Muscle of back (tissue), 11 donors: Measurements from ENCODE around the gene NTM. TPM values are rescaled to one million over a fixed set of nuclear protein-coding genes. Genes with fewer than 3 reads are reported as not detected.
A peak's percentile ranks its signal among the peaks of the same experiment; 100 is the strongest.
"Not testable (repeated sequence)": the region's sequence is repeated elsewhere in the genome, so short reads cannot be mapped to it uniquely, and the experiment has no call there.

Experiments used
- DNase-seq, 3 donors: peaks; one replicate each; pipeline versions ENCODE4 v3.0.0 to v3.0.0-alpha.2; 2013
- polyA plus RNA-seq, 10 donors: library from polyadenylated mRNA; unstranded; fragments of 120-200 nt; gene quantifications; one replicate each; pipeline ENCODE4 v1.2.1, GENCODE V29; 2013; ENCODE audit not compliant: insufficient read length in 10 of 10

NTM gene
- polyA plus RNA-seq, 10 donors = 12.7 to 28.4 (median 21.0) TPM

DNA sequence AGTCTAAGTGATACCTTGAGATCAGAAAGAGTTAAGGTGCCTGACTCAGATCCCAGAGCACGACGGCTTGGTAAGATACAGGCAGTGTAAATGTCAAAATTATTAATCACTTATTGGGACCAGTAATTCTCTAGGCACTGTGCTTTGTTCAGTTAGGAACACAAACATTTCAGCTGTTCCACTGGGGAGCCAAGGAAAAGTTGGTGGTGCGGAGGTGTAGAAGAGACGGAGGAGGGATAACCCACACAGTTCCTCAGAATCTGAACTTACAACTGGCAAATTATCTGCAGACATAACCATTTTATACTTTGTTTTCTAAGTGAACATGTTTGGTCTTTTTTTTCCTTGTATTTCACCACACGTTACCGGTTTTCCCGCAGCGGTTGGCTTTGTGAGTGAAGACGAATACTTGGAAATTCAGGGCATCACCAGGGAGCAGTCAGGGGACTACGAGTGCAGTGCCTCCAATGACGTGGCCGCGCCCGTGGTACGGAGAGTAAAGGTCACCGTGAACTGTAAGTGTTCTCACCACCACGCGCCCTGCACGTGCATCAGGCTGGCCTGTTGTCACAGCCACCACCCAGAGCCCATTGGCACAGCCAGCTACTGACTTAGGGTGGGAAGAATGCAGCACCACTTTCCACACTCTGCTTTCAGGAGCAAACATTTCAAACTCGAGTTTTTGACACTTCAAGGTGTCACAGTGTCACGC lies 937.0 kb downstream of the NTM start:
- DNase-seq = no peak

DNA sequence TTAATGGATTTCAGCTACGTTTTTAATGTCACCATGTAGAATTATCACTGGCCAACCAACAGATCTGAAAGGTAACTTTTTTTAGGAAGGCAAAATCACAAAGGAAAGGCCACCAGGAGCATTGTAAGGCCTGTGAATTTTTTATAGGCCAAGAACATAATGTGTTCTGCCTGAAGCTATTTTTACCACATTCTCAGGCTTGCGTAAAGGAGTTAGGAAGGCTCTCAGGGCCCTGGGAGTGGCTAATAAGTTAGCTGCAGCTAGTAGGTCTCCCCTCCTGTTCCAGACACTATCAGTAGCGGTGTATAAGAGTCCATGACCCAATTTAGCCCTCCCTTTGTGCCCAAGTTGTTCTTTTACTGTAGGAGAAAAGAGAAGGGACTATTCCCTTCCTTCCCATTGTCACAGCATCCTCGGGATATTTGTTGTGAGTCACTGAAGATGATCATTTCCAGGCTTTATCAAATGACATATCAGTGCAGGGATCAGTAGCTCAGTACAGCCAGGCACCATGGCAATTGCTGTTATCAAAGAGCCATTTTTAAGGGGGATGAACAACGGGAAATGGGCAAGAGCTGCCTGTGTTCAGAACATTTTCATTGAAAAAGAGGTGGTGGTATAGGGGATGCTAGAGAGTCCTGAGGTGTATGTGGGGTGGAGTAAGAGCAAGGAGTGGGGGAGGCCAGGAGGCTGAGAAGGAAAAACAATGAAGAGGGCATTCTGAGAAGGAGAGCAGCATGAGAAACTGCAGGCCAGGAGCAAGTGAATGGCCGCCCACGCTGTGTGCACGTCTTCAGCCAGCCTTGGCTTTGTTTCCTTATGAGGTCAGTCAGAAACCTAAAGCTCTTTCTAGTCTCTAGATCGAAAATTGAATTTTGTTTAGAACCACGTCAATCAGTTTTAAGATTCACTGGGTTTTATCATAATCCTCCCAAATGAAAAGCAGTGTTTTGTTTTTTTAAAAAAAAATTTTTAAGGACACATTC lies 940.3 kb downstream of the NTM start:
- no peak for DNase-seq

DNA sequence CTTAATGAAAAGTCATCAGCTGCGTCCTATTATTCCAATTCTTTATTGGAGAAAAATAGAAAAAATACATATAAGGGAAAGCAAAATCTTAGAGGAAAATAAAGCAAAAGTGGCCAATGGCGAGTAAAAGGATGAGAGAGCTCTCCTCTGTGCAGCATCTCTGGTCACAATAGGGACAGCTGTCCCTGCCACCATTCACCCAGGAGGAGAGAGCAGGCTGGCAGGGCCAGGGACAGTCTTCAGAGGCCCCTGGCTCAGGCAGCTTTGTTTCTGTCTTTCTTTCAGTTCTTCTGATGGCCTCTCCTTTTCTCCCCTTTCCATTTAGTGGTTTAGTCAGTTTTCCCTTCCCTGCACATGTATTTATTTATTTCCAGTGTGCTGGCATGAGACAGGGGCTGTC lies 941.3 kb downstream of the NTM start:
- DNase-seq = no peak

DNA sequence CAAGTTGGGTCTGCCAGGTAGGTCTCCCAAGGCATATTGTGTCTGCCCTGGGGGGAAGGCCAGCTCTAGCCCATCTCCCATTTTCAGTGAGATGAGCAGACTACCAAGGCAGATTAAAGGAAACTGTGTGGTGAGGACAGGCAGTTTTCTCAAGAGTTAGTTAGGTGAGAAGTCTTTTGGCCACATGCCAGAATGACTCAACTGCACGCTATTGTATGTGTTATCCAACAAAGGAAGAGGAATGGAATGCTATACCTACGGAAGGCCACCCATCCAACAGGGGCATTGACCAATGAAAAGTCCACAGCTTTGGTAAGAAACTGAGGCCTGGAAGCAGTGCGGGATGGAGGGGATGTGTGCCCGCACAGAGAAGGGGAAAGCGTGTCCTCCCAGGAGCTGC lies 941.7 kb downstream of the NTM start:
- peak in 1 of 3 donors; percentile 51 for DNase-seq

DNA sequence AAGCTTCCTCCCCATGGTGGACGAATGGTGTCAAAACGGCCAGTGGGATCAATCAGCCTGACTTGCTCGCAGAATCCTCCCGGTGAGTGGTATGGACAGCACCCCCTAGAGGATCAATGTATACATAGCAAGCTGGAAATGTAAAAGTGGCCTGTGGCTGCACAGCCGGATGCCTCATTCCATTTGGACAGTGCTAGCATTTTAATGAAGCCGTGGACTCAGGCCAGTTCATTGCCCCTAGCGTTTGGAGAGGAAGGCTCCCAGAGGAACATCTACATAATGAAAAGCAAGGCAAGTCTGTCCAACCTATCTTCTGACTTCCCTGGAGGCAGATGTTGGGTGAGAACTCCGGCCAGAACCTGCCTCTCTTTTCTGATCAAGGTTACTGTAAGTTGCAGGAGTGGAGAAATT lies 942.3 kb downstream of the NTM start:
- peak in 1 of 3 donors; percentile 13 for DNase-seq

DNA sequence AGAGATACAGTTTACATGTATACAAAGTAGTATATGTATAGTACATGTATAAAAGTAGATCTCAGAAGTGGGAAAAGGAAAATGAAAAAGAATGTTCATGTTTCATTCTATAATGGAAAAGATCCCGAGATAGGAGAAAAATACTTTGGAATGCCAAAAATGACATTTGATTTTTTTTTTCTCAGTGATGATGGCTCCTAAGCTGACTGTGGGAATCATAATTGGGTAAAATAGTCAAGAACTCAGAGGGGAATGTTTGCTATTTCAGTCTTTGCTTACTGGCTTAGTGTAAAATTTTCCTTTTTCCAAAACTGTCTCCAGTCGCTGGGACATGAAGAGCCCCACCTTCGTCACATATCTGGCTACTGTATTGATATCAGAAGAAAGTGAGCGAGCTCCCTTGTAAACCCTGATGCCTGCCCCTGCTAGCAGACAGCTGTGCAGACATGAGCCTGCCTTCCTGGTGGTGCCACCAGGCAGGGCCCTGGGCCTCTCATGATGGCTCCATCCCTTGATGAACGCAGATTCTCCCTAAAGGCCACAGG lies 944.6 kb downstream of the NTM start:
- no peak for DNase-seq

DNA sequence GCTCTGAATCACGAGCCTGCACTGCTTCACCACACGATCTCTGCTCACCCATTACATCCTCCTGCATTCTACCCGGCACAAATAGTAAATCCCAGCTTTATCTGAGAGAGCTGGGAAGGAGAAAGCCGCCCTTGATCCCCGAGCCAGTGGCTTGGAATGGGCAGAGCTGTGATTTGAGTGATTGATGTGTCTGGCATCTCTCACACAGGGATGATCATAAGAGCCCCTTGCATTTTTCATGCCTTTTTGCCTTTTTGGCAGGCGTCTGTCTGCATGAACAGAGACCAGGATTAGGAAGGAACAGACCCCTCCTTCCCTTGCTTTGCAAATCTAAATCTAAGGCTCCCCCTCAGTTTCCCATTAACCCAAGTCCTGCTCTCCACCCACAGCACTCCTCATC lies 945.3 kb downstream of the NTM start:
- no peak for DNase-seq

DNA sequence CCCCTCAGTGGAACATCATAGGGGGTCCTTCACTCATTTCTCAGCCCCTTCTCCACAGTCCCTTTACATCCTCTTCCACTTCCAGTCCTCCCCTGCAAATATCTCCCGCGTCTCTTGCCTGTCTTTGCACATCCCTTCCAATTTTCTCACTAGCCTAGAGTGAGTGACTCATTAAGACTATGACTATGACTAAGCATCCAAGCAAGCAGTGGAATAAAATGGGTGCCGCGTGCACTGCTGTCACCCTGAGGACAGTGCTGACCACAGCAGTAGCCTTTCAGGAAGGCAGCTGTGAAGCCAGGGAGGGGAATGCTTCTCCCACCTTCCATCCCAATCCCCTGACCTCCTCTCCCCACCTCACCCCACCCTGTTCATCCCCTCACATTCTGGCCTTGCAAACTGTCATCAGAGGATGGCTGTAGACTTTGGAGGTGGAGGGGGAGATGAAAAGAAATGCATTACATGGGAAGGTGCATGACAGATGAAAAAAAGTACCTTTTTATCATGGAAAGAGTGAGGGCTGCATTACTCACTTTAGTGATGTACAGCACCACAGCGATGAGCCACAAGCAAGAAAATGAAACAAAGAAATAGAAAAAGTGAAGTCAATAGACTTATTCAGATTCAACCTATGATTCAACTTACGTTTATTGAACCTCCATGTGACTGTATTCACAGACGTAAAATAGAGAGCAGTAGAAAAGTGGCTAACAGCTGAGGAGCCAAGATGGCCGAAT lies 948.2 kb downstream of the NTM start:
- DNase-seq = peak in 1 of 3 donors; percentile 17

DNA sequence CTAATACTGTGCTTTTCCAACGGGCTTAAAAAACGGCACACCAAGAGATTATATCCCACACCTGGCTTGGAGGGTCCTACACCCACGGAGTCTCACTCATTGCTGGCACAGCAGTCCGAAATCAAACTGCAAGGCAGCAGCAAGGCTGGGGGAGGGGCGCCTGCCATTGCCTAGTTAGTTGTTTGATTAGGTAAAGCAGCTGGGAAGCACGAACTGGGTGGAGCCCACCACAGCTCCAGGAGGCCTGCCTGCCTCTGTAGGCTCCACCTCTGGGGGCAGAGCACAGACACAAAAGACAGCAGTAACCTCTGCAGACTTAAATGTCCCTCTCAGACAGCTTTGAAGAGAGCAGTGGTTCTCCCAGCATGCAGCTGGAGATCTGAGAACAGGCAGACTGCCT lies 949.0 kb downstream of the NTM start:
- DNase-seq = not testable (repeated sequence)

DNA sequence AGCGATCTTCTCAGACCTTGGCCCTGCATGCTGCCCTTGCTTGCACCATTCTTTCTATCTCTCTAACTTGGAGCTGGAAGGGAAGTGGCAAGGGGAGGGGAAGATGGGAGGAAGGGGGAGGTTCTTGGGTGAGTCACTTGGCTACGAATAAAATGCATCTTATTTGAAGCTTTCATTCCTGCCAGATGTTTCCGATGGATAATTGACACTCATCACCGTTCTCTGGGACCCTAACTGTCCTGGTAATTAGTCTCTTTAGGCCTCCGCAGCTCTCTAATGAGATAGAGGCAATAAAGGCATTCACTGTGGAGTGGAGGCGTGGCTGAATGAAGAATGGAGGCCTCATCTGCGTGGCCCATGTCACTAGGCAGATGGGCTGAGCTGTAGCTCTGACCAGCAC lies 960.1 kb downstream of the NTM start:
- DNase-seq = no peak

DNA sequence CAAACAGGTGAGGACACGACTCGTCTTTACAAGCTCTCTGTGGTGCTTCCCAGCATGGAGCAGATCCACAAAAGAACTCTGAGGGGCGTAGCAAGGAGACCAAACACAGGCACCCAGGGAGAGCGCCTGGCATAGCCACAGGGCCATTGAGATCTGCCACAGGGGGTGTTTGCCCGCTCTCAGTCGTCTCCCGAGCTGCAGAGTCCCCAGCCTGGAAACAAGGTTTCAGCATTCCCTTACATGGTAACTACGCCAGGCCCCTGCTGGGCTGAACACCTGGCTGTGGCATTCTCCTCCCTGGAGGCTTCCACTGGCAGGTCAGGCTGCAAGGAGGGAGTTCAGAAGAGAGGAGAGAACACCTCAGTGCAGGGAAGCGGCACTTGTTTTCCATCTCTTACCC lies 962.1 kb downstream of the NTM start:
- no peak for DNase-seq

DNA sequence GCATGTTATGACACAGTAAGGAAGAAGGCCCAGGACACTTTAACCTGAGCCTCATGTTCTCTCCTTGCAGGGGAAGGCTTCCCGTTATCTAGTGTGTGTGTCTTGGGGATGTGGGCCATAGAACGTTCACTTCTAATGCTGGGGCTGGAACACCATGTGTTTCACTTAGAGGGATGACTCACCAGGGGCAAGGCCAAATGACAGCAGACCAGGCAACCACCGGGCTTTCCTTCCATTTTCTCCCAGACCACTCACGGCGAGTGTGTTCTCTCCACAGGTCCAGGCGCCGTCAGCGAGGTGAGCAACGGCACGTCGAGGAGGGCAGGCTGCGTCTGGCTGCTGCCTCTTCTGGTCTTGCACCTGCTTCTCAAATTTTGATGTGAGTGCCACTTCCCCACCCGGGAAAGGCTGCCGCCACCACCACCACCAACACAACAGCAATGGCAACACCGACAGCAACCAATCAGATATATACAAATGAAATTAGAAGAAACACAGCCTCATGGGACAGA lies 964.4 kb downstream of the NTM start:
- DNase-seq = no peak

DNA sequence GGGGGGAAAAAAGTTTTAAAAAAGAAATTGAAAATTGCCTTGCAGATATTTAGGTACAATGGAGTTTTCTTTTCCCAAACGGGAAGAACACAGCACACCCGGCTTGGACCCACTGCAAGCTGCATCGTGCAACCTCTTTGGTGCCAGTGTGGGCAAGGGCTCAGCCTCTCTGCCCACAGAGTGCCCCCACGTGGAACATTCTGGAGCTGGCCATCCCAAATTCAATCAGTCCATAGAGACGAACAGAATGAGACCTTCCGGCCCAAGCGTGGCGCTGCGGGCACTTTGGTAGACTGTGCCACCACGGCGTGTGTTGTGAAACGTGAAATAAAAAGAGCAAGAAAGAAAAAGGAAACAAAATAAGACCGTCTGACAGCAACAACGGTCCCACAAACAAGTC lies 964.9 kb downstream of the NTM start:
- no peak for DNase-seq

DNA sequence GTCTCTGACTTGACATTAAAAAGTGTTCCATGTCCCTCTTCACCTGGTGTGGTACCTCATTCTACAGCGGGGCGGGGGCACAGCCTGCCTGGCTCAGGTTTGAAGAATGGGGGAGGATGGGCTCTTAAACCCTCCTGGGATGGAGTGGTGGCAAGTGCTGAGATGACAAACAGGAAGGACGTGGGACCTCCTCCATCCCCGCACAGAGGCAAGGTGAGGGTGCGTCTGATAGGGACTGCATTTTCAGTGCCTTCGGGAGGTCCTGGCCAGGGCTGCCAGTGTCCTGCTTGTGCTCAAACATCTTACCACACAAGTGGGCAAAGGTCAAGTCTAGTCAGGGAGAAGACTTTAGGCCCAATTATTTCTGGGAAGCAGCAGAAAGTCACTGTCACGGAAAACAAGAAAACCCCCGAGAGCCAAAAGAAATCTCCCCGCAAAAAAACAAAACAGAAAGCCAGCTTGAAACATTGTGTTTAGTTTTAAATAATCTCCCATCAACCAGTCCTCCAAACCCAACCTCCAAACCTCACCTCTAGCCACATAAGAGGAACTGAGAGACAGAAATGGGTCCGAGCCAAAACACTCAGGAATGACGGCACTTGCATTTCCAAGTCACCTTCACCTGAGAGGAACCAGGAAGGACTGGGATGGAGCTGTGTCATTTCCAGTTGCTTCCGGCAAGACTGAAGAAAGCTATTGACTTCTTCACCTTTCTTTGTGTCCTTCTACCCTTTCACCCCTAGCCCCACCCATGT lies 966.5 kb downstream of the NTM start:
- DNase-seq = no peak

DNA sequence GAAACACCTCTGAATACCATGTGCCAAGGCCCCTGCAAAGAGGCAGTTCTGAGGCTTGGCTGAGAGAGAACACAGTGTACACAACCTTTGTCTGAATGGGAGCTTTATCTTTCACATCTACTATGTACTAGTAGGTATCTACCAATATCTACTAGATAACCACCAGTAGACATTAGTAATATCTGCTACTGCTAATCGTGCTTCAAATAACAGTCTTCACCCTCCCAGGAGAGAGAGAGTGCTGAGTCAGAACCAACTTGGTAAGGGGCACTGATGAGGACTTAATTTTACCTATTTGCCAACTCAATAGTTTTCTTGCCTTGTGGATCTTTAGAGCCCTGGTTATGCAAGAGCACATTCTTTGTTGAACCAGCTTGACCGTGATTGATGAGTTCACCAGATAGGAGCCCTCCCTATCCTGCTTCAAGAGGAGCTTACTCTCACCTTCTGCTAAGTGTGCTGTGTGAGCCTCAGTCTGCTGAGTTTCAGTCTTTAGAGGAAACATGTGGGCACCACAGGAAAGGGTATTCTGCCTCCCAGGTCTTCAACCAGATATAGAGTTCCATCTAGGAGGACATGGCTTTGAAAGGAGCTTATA lies 967.5 kb downstream of the NTM start:
- no peak for DNase-seq

DNA sequence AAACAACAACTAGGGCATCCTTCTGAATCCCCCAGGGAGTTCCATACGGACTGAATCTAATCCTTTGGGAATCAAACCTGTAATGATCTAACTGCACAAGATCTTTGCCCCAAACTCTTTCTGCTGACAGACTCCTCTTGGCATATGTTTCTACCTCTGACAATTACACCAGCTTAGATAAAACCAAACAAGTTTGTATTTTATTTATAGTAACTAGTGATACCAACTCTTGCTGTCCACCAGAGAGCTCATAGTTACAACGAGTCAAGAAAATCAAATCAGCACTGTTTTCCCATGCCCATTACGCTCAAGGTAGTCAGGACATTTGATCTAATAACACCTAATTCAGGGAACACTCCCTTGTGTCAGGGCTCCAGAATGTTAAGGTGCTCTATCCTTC lies 972.0 kb downstream of the NTM start:
- no peak for DNase-seq

DNA sequence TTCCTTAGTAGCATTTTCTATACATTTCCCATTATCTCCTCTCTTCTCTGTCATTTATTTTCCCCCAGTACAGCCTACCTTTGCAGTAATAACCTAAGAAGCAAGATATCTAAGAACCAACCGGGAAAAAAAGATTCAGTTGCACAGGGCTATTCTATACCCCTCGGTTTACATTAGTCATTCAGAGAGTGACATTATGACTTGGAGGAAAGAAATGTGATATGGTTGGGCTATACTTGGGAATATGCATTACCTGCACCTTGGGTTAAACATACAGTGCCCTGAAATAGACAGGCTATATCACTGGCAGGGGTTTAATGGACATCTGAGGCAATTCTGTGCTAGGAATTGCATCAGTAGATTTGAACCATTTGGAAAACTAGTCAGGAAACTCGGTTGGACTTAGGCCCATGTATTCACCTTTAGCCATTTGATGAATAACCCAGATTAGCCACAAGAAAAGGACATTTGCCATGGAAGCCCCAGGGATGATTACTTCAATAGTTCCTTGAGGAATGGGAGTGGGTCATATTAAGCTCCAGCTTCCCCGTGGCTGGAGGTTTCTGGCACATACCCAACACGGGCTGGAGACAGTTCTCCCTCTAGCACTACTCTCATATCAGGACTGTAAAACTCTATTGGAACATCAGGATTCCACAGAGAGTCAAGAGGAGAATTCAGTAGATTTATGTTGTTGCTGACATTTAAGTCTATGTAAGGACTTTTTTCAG lies 973.2 kb downstream of the NTM start:
- peak; percentile 7 to 10 (median 9) for DNase-seq

DNA sequence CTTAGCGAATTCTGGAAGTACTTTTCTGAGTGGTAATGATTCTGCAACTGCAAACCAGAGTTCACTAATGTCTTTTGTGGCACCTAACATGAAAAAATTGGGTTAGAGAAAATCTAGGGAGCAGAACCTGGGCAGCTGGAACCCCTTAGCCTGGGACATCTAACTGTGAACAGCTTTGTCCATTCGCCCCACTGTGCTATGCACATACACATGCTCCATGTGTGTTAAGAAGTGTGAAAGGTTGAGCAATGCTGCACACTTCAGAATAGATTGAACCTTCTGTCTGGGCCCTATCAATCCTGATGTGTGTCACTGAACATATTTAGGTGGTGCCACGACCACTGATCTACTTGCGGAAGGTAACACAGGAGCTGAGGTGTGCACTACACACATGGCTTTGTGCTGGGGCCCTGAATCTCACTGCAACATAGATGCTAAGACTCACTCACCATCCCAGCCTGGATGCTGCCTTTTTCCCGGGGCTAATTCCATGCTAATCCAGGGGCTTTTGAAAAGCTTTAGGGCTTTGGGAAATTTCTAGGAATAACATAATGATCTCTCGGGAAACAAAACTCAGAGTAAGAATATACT lies 976.2 kb downstream of the NTM start:
- no peak for DNase-seq
